WI38 (cell line): ENCODE measurements around the gene TEC.
"Not testable (repeated sequence)": the region's sequence is repeated elsewhere in the genome, so short reads cannot be mapped to it uniquely, and the experiment has no call there.

Experiments
- H3K4me3 ChIP-seq: 2 replicates; pipeline ENCODE4 v1.5.1; 2011; ENCODE audit warnings: low read depth, mild to moderate bottlenecking, control low read depth, low read length
- CTCF ChIP-seq: IDR thresholded peaks from 2 replicates; pipeline ENCODE4 v1.5.1; 2012; ENCODE audit warnings: low read depth, mild to moderate bottlenecking, control low read depth, low read length

TEC gene

GRCh38 chr4:48224606-48225005, 45.0 kb downstream of the TEC start:
- TF ChIP-seq CTCF: no peak

GRCh38 chr4:48223633-48224295, 45.9 kb downstream of the TEC start:
- H3K4me3 ChIP-seq: no peak overlapping the region
- no peak for TF ChIP-seq CTCF

More at GRCh38 chr4:48224606-48225005, 45.0 kb downstream of the TEC start:
- no peak overlapping the region for H3K4me3 ChIP-seq

GRCh38 chr4:48222491-48222890, 47.1 kb downstream of the TEC start:
- TF ChIP-seq CTCF: no peak
- H3K4me3 ChIP-seq: no peak overlapping the region

- not testable (repeated sequence) for H3K4me3 ChIP-seq
These were observed 50.2 kb downstream of the TEC start for GRCh38 chr4:48219430-48219829.

GRCh38 chr4:48216563-48216962, 53.1 kb downstream of the TEC start:
- no peak overlapping the region for H3K4me3 ChIP-seq
- no peak for TF ChIP-seq CTCF

- H3K4me3 ChIP-seq: no peak overlapping the region
- no peak for TF ChIP-seq CTCF
These were observed 53.7 kb downstream of the TEC start for GRCh38 chr4:48215977-48216376.

GRCh38 chr4:48212165-48212564, 57.5 kb downstream of the TEC start:
- no peak for TF ChIP-seq CTCF
- H3K4me3 ChIP-seq: no peak overlapping the region

- TF ChIP-seq CTCF: no peak
These were observed 58.7 kb downstream of the TEC start for GRCh38 chr4:48210966-48211328.

More at GRCh38 chr4:48210966-48211328, 58.7 kb downstream of the TEC start:
- no peak overlapping the region for H3K4me3 ChIP-seq
